Stimulated activated memory B cell treated with anti-CD40 and anti-IgM and Interleukin-4, amounts not matched to agents 10 μg/mL and 1 μg/mL and 100 μg/mL, for 72 hours (primary cell): ENCODE measurements around the gene TAMM41.
"Not testable (repeated sequence)": the region's sequence is repeated elsewhere in the genome, so short reads cannot be mapped to it uniquely, and the experiment has no call there.

Experiments used
- ATAC-seq: fragments of 150-1000 bp; cut with Tn5 transposase; 2 replicates; pipeline ENCODE4 v1.10.0; 2021
- H3K27ac Mint-ChIP-seq: one replicate; pipeline ENCODE4 v1.8.0; 2022; ENCODE audit warnings: mild to moderate bottlenecking, mixed read lengths
- H3K27me3 Mint-ChIP-seq: one replicate; pipeline ENCODE4 v1.8.0; 2022; ENCODE audit warnings: mixed read lengths
- H3K36me3 Mint-ChIP-seq: one replicate; pipeline ENCODE4 v1.8.0; 2022; ENCODE audit warnings: mixed read lengths
- H3K4me1 Mint-ChIP-seq: one replicate; pipeline ENCODE4 v1.8.0; 2022; ENCODE audit warnings: mixed read lengths
- H3K4me3 Mint-ChIP-seq: one replicate; pipeline ENCODE4 v1.8.0; 2022; ENCODE audit warnings: mild to moderate bottlenecking, moderate library complexity, mixed read lengths
- H3K9me3 Mint-ChIP-seq: one replicate; pipeline ENCODE4 v1.8.0; 2022; ENCODE audit warnings: mixed read lengths

The TAMM41 gene

GRCh38 chr3:11757441-11757875 lies 89.2 kb downstream of the TAMM41 start:
- H3K27ac Mint-ChIP-seq: no peak overlapping the region
- no peaks in the 10 kb centered on the region for H3K4me1 Mint-ChIP-seq
- no peak overlapping the region for H3K4me3 Mint-ChIP-seq
- no peaks in the 10 kb centered on the region for H3K9me3 Mint-ChIP-seq
- H3K36me3 Mint-ChIP-seq: no peaks in the 10 kb centered on the region
- H3K27me3 Mint-ChIP-seq: no peaks in the 10 kb centered on the region
- no peak for ATAC-seq

GRCh38 chr3:11755276-11755675 lies 91.4 kb downstream of the TAMM41 start:
- H3K27me3 Mint-ChIP-seq: no peaks in the 10 kb centered on the region
- no peak for ATAC-seq
- H3K4me1 Mint-ChIP-seq: no peaks in the 10 kb centered on the region
- no peaks in the 10 kb centered on the region for H3K9me3 Mint-ChIP-seq
- H3K27ac Mint-ChIP-seq: no peak overlapping the region
- no peak overlapping the region for H3K4me3 Mint-ChIP-seq
- H3K36me3 Mint-ChIP-seq: no peaks in the 10 kb centered on the region

- not testable (repeated sequence) for ATAC-seq, H3K27ac Mint-ChIP-seq, H3K4me3 Mint-ChIP-seq, H3K27me3 Mint-ChIP-seq, H3K9me3 Mint-ChIP-seq, H3K4me1 Mint-ChIP-seq, H3K36me3 Mint-ChIP-seq
Measured at GRCh38 chr3:11752254-11752653, 94.4 kb downstream of the TAMM41 start.

- H3K9me3 Mint-ChIP-seq, H3K27me3 Mint-ChIP-seq, H3K4me1 Mint-ChIP-seq, ATAC-seq, H3K27ac Mint-ChIP-seq, H3K4me3 Mint-ChIP-seq, H3K36me3 Mint-ChIP-seq: not testable (repeated sequence)
Measured at GRCh38 chr3:11748306-11748705, 98.4 kb downstream of the TAMM41 start.
